T-helper 1 cell treated with Interleukin-12 subunit alpha and Interleukin-12 subunit beta and Interleukin-4 antibody, amounts not matched to agents 30 μg/mL and 1 μg/mL, for 36 hours (primary cell): ENCODE measurements around the gene SPATA6L.

Source experiments
- H3K27ac Mint-ChIP-seq: one replicate; pipeline ENCODE4 v1.8.0; 2021; ENCODE audit warnings: mild to moderate bottlenecking, mixed read lengths
- H3K27me3 Mint-ChIP-seq: one replicate; pipeline ENCODE4 v1.8.0; 2021; ENCODE audit warnings: low read depth, mixed read lengths
- H3K36me3 Mint-ChIP-seq: one replicate; pipeline ENCODE4 v1.8.0; 2021; ENCODE audit warnings: low read depth, mixed read lengths
- H3K4me1 Mint-ChIP-seq: one replicate; pipeline ENCODE4 v1.8.0; 2021; ENCODE audit warnings: low read depth, mixed read lengths
- H3K4me3 Mint-ChIP-seq: one replicate; pipeline ENCODE4 v1.8.0; 2021; ENCODE audit warnings: mild to moderate bottlenecking, moderate library complexity, mixed read lengths
- H3K9me3 Mint-ChIP-seq: one replicate; pipeline ENCODE4 v1.8.0; 2021; ENCODE audit warnings: mixed read lengths

SPATA6L gene

GRCh38 chr9:4574657-4575243 is 91.5 kb downstream of the SPATA6L start:
- Mint-ChIP-seq H3K4me3 (no peak overlapping the region), H3K9me3 (no peaks in the 10 kb centered on the region), H3K4me1 (peaks cover 20% of the 10 kb centered on the region), H3K27ac (peak overlapping the region; percentile 60), H3K27me3 (no peaks in the 10 kb centered on the region), H3K36me3 (no peaks in the 10 kb centered on the region)

- Mint-ChIP-seq H3K27ac (no peak overlapping the region), H3K4me3 (no peak overlapping the region), H3K27me3 (no peaks in the 10 kb centered on the region), H3K36me3 (no peaks in the 10 kb centered on the region), H3K4me1 (peaks cover 20% of the 10 kb centered on the region), H3K9me3 (no peaks in the 10 kb centered on the region)
Observed at GRCh38 chr9:4573634-4574389, 92.5 kb downstream of the SPATA6L start.

DNA sequence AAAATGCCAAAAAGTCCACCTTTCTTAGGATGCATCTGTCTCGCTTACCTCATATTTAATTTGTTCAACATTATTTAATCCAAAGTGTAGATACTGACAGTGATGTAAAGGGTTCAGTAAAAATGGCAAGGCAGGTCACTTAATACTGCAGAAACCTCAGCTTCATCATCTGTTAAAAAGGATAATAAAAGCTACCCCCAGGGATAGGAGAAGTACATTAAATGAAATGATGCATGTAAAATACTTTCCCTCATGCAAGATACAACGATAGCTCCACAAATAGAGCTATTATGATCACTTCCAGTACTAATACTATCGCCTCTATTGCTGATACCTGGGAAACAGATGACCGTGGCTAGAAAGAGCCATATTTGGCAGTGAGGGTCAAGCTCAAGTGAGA is 93.1 kb downstream of the SPATA6L start:
- Mint-ChIP-seq H3K27me3 (no peaks in the 10 kb centered on the region), H3K4me3 (no peak overlapping the region), H3K4me1 (peaks cover 20% of the 10 kb centered on the region), H3K27ac (no peak overlapping the region), H3K36me3 (no peaks in the 10 kb centered on the region), H3K9me3 (no peaks in the 10 kb centered on the region)

GRCh38 chr9:4572184-4572826 is 94.0 kb downstream of the SPATA6L start:
- Mint-ChIP-seq H3K36me3 (no peaks in the 10 kb centered on the region), H3K4me3 (peak overlapping the region; percentile 7), H3K4me1 (peaks cover 23% of the 10 kb centered on the region)

GRCh38 chr9:4569101-4569500 is 97.2 kb downstream of the SPATA6L start:
- Mint-ChIP-seq H3K27me3 (no peaks in the 10 kb centered on the region), H3K36me3 (peaks cover 2% of the 10 kb centered on the region), H3K4me1 (peaks cover 16% of the 10 kb centered on the region), H3K4me3 (no peak overlapping the region), H3K9me3 (no peaks in the 10 kb centered on the region), H3K27ac (no peak overlapping the region)

More at GRCh38 chr9:4572184-4572826, 94.0 kb downstream of the SPATA6L start:
- no peaks in the 10 kb centered on the region for H3K27me3 Mint-ChIP-seq
- no peaks in the 10 kb centered on the region for H3K9me3 Mint-ChIP-seq
- peak overlapping the region; percentile 39 for H3K27ac Mint-ChIP-seq

DNA sequence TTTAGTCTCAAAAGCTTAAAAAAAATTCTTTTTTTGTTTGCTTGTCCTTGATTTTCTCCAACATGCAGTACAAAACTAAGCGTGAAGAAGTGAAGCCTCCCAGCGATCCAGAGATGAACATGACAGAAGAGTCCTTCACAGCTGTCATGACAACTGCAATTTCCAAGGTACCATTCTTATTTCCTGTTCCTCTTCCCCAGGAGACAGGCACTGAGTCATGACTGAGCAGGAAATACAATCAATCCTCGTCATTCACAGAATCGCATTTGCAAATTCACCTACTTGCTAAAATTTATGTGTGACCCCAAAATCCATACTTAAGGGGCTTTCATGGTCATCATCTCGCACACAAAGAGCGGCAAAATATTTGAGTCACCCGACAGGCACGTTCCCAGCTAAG is 98.7 kb downstream of the SPATA6L start:
- Mint-ChIP-seq H3K27ac (no peak overlapping the region), H3K36me3 (peaks cover 3% of the 10 kb centered on the region), H3K9me3 (no peaks in the 10 kb centered on the region), H3K4me3 (no peak overlapping the region), H3K4me1 (peaks cover 10% of the 10 kb centered on the region), H3K27me3 (no peaks in the 10 kb centered on the region)

DNA sequence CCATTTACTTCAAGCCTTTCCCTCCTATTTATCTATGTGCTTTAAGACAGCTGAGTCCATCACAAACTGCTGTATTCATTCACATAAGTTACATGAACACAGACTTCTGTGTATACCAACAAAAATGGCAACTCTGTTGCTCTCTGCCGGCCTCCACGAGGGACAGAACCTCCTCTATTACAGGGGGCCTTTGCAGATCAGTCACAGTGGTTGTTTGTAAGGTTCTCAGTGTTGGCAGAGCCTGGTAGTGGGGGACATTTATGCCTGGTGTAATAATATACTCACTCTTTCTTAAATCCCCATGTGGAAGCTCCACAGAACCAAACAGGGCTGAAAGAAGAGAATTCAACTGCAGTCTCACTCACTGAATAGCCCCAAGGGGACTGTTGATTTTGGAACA is 99.5 kb downstream of the SPATA6L start:
- no peak overlapping the region for H3K27ac Mint-ChIP-seq
- no peaks in the 10 kb centered on the region for H3K27me3 Mint-ChIP-seq
- H3K4me3 Mint-ChIP-seq, result no peak overlapping the region
- H3K9me3 Mint-ChIP-seq, result no peaks in the 10 kb centered on the region
- H3K4me1 Mint-ChIP-seq, result peaks cover 3% of the 10 kb centered on the region
- peaks cover 3% of the 10 kb centered on the region for H3K36me3 Mint-ChIP-seq

- H3K4me1 Mint-ChIP-seq, result peaks cover 3% of the 10 kb centered on the region
- H3K27ac Mint-ChIP-seq, result no peak overlapping the region
- no peak overlapping the region for H3K4me3 Mint-ChIP-seq
- H3K27me3 Mint-ChIP-seq, result peaks cover 4% of the 10 kb centered on the region
- peaks cover 3% of the 10 kb centered on the region for H3K36me3 Mint-ChIP-seq
- H3K9me3 Mint-ChIP-seq, result no peaks in the 10 kb centered on the region
Observed at GRCh38 chr9:4563105-4563504, 103.2 kb downstream of the SPATA6L start.

DNA sequence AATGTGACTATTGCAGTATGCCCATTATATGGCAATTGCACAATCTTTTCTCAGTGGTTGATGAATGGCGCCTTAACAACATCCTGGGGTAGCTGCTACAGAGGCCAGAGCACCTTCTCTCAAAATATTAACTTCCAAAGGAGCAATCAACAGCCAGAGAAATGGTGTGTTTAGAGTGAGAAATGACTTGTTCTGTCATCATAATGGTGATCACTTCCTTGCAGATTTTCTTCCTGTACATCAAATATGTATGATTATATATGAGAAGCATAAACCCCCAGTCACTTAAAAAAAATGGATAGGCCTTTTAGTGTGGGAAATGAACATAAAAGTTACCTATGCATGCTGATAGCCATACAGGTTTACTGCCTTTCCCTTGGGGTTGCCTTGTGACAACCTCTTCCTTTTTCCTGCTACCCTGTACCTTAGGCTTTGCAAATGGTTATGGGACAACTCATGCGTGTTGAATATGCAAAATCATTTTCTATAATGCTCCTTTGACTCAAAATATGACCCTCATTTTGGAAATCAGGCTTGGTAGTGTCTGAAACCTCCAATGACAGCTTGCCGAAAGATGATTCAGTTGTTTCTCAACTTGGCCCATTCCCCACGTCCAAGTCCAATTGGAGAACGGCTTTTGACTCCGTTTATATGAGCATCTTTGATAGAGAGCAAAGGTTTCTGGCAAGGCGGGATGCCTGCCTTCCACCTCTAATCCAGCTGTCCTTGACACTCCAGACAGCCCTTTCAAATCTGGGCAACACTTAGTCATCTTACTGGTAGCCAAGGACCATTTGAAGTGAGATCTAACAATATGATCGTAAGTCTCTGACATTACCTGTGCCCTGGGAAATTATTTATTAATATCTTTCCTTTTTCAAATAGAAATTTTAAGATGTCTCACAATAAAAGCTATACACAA is 106.8 kb downstream of the SPATA6L start:
- Mint-ChIP-seq H3K27me3 (peaks cover 4% of the 10 kb centered on the region), H3K9me3 (no peaks in the 10 kb centered on the region), H3K27ac (no peak overlapping the region), H3K4me1 (no peaks in the 10 kb centered on the region), H3K36me3 (peaks cover 2% of the 10 kb centered on the region), H3K4me3 (no peak overlapping the region)

DNA sequence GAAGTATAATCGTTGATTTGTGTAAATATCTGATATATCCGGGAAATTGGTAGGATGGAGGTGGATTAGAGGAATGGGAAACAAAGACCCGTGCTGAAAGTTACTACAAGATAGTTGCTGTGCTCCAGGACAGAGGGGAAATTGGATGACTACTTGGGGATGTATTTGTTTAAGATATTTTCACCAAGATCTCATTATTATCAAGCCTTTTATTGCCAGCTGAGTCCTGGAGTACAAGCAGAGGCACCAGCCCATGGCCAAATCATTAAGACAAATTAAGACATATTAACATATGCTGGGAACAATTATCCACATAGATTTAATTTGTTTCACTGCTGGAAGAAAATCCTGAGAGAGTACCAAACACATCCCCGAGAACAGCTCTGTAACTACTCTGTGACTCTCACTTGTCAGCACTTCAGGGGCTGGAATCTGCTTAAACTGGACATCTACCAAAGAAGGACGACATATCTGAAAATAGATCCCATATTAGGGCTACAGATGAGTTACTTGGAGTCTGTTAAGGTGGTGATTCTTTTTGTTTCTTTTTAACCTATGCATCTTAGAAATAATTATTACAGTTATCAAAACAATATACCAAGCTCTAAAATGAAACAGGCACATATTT is 107.8 kb downstream of the SPATA6L start:
- H3K4me1 Mint-ChIP-seq, result no peaks in the 10 kb centered on the region
- H3K27ac Mint-ChIP-seq, result no peak overlapping the region
- H3K36me3 Mint-ChIP-seq, result peaks cover under 1% of the 10 kb centered on the region
- H3K9me3 Mint-ChIP-seq, result no peaks in the 10 kb centered on the region
- H3K4me3 Mint-ChIP-seq, result no peak overlapping the region
- peaks cover 4% of the 10 kb centered on the region for H3K27me3 Mint-ChIP-seq

- Mint-ChIP-seq H3K4me1 (peaks cover 10% of the 10 kb centered on the region), H3K27me3 (no peaks in the 10 kb centered on the region), H3K4me3 (no peak overlapping the region), H3K27ac (no peak overlapping the region), H3K9me3 (no peaks in the 10 kb centered on the region), H3K36me3 (no peaks in the 10 kb centered on the region)
Observed at GRCh38 chr9:4555236-4555635, 111.0 kb downstream of the SPATA6L start.

- Mint-ChIP-seq H3K4me3 (no peak overlapping the region), H3K36me3 (no peaks in the 10 kb centered on the region), H3K27ac (no peak overlapping the region), H3K9me3 (no peaks in the 10 kb centered on the region), H3K4me1 (peaks cover 10% of the 10 kb centered on the region), H3K27me3 (no peaks in the 10 kb centered on the region)
Observed at GRCh38 chr9:4553951-4554381, 112.3 kb downstream of the SPATA6L start.

DNA sequence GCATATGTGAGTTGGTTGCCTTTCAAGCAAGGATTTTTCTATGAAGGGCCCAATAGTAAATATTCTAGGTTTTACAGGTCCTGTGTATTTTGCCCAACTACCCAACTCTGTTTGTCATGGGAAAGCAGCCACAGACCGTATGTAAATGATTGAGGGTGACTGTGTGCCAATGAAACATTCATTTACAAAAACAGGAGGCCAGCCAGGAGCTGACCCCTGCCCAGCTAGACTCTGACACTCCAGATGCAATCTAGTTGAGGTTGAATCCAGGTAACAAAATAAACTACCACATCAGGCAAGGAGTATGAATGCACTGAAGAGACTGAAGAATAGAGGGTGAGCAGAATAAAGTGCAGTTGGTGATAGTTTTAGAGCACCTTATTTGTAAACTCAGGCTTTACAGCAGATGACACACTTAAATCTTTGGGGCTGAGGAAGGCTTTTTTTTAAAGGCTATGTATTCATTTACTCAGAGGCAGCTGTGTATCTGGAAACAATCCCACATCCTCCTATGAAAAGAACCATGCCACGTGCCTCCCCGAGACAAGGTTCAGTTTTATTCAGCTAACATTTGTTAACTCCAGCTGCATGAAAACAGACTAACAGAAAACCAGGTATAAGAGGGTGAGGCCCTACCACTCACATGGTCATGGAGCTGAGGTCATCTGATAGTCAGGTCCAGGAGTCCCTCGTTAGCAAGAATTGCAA is 115.3 kb downstream of the SPATA6L start:
- H3K36me3 Mint-ChIP-seq, result no peaks in the 10 kb centered on the region
- H3K4me1 Mint-ChIP-seq, result peaks cover 15% of the 10 kb centered on the region
- H3K27ac Mint-ChIP-seq, result no peak overlapping the region
- H3K4me3 Mint-ChIP-seq, result no peak overlapping the region
- no peaks in the 10 kb centered on the region for H3K27me3 Mint-ChIP-seq
- no peaks in the 10 kb centered on the region for H3K9me3 Mint-ChIP-seq
